SU-DHL-6 (cell line): Measurements from ENCODE around the gene TNNI3K.

ENCODE experiments used
- H2AFZ ChIP-seq: fragments of 200-600 bp; sonication (generic); 2 replicates; pipeline ENCODE4 v1.6.1; 2014; ENCODE audit warnings: low read depth, mild to moderate bottlenecking, moderate library complexity, mixed read lengths, antibody characterized with exemption, low read length; ENCODE audit not compliant: severe bottlenecking
- H3F3A ChIP-seq: fragments of 200-600 bp; shearing (Covaris generic); 2 replicates; pipeline ENCODE4 v1.6.0; 2016; ENCODE audit warnings: antibody characterized with exemption, mild to moderate bottlenecking; ENCODE audit not compliant: insufficient read depth
- H3K27ac ChIP-seq: fragments of 200-600 bp; sonication (generic); 2 replicates; pipeline ENCODE4 v1.5.1; 2016; ENCODE audit warnings: low read depth, mild to moderate bottlenecking, low read length, moderate library complexity, mixed read lengths
- H3K27me3 ChIP-seq: fragments of 200-600 bp; sonication (generic), shearing (Covaris generic); 2 replicates; pipeline ENCODE4 v1.6.0; 2014; ENCODE audit warnings: mild to moderate bottlenecking, low read length
- H3K36me3 ChIP-seq: fragments of 200-600 bp; sonication (generic); 2 replicates; pipeline ENCODE4 v1.6.1; 2014; ENCODE audit warnings: mild to moderate bottlenecking, low read length, mixed read lengths
- H3K4me2 ChIP-seq: fragments of 300-600, 200-600 bp; shearing (Covaris generic), sonication (generic); 2 replicates; pipeline ENCODE4 v1.6.0; 2014; ENCODE audit warnings: low read length, low read depth, mild to moderate bottlenecking; ENCODE audit not compliant: poor library complexity, severe bottlenecking
- H3K4me3 ChIP-seq: fragments of 200-600 bp; sonication (generic); 2 replicates; pipeline ENCODE4 v1.5.1; 2014; ENCODE audit warnings: antibody characterized with exemption, low read length, mild to moderate bottlenecking, mixed read lengths; ENCODE audit not compliant: insufficient read depth, poor library complexity, severe bottlenecking
- H3K79me2 ChIP-seq: fragments of 200-600 bp; sonication (generic); 2 replicates; pipeline ENCODE4 v1.6.1; 2014; ENCODE audit warnings: mild to moderate bottlenecking, low read length, moderate library complexity; ENCODE audit not compliant: insufficient read depth
- H3K9ac ChIP-seq: fragments of 200-600 bp; sonication (generic); 2 replicates; pipeline ENCODE4 v1.7.0; 2014; ENCODE audit warnings: mild to moderate bottlenecking, low read length
- H3K9me2 ChIP-seq: fragments of 200-600 bp; sonication (generic); replicated peaks from 2 replicates; pipeline ENCODE4 v1.6.1; 2014; ENCODE audit warnings: low read length; ENCODE audit not compliant: insufficient read depth
- H3K9me3 ChIP-seq: fragments of 200-600 bp; sonication (generic); 2 replicates; pipeline ENCODE4 v1.6.1; 2014; ENCODE audit warnings: low read length, mixed read lengths; ENCODE audit not compliant: insufficient read depth
- H4K20me1 ChIP-seq: fragments of 200-600 bp; sonication (generic); 2 replicates; pipeline ENCODE4 v1.6.1; 2014; ENCODE audit warnings: low read depth, mild to moderate bottlenecking, antibody characterized with exemption, low read length, moderate library complexity, mixed read lengths
- CTCF ChIP-seq: fragments of 200-600 bp; sonication (generic); IDR thresholded peaks from one replicate; pipeline ENCODE4 v1.5.1; 2017; ENCODE audit warnings: antibody characterized with exemption, mild to moderate bottlenecking, low read length, moderate library complexity; ENCODE audit not compliant: insufficient read depth, poor library complexity, severe bottlenecking
- EZH2phosphoT487 ChIP-seq: fragments of 200-600 bp; sonication (generic), shearing (Covaris generic); conservative IDR thresholded peaks from 2 replicates; pipeline ENCODE4 v1.6.1; 2018; ENCODE audit warnings: mild to moderate bottlenecking, antibody characterized with exemption, low read length, moderate library complexity, mixed read lengths

The TNNI3K gene

DNA sequence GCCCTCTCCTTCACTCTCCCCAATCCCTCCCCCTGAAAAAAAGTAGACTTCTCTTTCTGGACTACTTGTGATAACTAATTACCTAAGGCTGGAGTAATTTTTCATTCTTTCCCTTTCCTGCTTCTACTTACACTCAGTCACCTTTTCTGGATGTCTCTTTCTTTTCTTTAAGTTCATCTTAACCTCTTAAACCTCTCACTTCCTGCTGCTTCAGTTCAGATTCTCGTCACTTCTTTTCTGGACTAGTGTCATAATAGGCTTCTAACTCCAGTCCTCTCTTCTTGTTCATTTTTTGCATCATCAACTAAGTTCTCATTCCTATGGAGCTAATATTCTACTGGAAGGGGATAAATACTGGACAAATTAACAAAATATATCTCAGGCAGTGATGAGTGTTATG lies 201.8 kb downstream of the TNNI3K start:
- Histone ChIP-seq H2AFZ (no peak overlapping the region), H3K9me3 (no peaks in the 10 kb centered on the region), H4K20me1 (no peaks in the 10 kb centered on the region), H3K36me3 (no peaks in the 10 kb centered on the region), H3K27ac (no peak overlapping the region), H3F3A (no peaks in the 10 kb centered on the region), H3K4me2 (no peak overlapping the region), H3K79me2 (no peaks in the 10 kb centered on the region), H3K9ac (no peak overlapping the region), H3K9me2 (no peaks in the 10 kb centered on the region), H3K27me3 (no peaks in the 10 kb centered on the region), H3K4me3 (no peak overlapping the region)
- TF ChIP-seq EZH2phosphoT487 (no peak), CTCF (no peak)

DNA sequence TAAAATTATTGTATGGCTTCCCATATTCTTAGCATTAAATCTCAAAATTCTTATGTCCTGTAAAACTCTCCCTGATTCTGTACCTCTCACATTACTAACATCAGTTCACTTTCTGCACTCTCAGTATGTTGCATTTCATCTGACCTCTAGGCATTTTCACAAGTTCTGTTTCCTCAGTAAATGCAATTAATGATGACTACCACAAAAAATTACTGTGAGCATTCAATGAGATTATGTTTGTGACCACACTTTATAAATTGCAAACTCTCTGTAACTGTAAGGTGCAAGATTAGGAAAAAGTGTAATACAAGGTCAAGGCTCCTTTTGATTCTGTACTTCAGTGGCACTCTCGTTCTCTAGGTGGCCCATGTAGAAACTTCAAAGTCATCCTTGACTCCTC lies 216.8 kb downstream of the TNNI3K start:
- Histone ChIP-seq H3F3A (no peaks in the 10 kb centered on the region), H3K4me3 (no peak overlapping the region), H3K4me2 (no peak overlapping the region), H3K27me3 (no peaks in the 10 kb centered on the region), H3K9me3 (no peaks in the 10 kb centered on the region), H2AFZ (no peak overlapping the region), H3K79me2 (no peaks in the 10 kb centered on the region), H3K9ac (no peak overlapping the region), H3K27ac (no peak overlapping the region), H3K36me3 (no peaks in the 10 kb centered on the region), H3K9me2 (no peaks in the 10 kb centered on the region), H4K20me1 (no peaks in the 10 kb centered on the region)
- no peak for TF ChIP-seq EZH2phosphoT487
- no peak for TF ChIP-seq CTCF

GRCh38 chr1:74453277-74453676 lies 218.1 kb downstream of the TNNI3K start:
- Histone ChIP-seq H3K27me3 (no peaks in the 10 kb centered on the region), H2AFZ (no peak overlapping the region), H3K27ac (no peak overlapping the region), H3K9ac (no peak overlapping the region), H3K4me3 (no peak overlapping the region), H3K4me2 (no peak overlapping the region), H3K79me2 (no peaks in the 10 kb centered on the region), H3K36me3 (no peaks in the 10 kb centered on the region), H3F3A (no peaks in the 10 kb centered on the region), H3K9me2 (no peaks in the 10 kb centered on the region), H4K20me1 (no peaks in the 10 kb centered on the region), H3K9me3 (no peaks in the 10 kb centered on the region)
- TF ChIP-seq CTCF (no peak), EZH2phosphoT487 (no peak)

DNA sequence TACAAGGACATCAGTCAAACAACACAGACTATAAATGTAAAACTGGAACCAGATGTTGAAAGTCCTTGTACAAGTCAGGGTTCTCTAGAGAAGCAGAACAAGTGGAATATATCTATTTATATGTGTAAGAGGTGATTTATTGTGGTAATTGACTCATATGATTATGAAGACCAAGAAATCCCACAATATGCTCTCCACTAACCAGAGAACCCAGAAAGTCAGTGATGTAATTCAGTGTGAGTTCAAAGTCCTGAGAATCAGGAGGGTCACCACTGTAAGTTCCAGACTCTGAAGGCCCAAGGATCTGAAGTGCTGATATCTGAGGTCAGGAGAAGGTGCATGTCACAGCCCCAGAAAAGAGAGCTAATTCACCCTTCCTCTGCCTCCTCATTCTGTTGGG lies 220.2 kb downstream of the TNNI3K start:
- Histone ChIP-seq H3F3A (no peaks in the 10 kb centered on the region), H3K4me2 (no peak overlapping the region), H2AFZ (no peak overlapping the region), H3K4me3 (no peak overlapping the region), H3K9ac (no peak overlapping the region), H4K20me1 (no peaks in the 10 kb centered on the region), H3K27ac (no peak overlapping the region), H3K9me2 (no peaks in the 10 kb centered on the region), H3K27me3 (no peaks in the 10 kb centered on the region), H3K9me3 (no peaks in the 10 kb centered on the region), H3K79me2 (no peaks in the 10 kb centered on the region), H3K36me3 (no peaks in the 10 kb centered on the region)
- no peak for TF ChIP-seq EZH2phosphoT487
- TF ChIP-seq CTCF: no peak
